ENCODE results near the gene SEC11A.
"Not testable (repeated sequence)": the region's sequence is repeated elsewhere in the genome, so short reads cannot be mapped to it uniquely, and the experiment has no call there.

The SEC11A gene

DNA sequence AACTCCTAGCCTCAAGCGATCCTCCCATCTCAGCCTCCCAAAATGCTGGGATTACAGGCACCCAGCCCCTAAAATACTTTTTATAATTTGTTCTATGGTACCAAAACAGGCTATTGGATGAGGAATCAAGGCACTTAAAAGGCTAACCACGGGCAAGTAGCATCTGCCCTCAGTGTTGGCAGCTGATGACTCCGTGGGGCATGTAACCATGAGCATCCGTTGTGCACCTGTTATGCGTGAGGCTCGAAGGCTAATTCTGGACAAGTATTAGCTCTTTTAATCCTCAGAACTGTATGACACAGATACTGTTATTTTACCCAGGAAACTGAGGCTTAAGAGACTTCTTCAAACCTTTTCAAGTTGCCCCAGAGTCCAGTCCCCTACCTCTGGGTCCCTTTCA, 72.1 kb downstream of the SEC11A start:
- H3K4me3 ChIP-seq (ENCODE audit: low read length), result no peak overlapping the region
- DNase-seq (ENCODE audit: low read depth), result no peak
- TF ChIP-seq, protein P1, sequence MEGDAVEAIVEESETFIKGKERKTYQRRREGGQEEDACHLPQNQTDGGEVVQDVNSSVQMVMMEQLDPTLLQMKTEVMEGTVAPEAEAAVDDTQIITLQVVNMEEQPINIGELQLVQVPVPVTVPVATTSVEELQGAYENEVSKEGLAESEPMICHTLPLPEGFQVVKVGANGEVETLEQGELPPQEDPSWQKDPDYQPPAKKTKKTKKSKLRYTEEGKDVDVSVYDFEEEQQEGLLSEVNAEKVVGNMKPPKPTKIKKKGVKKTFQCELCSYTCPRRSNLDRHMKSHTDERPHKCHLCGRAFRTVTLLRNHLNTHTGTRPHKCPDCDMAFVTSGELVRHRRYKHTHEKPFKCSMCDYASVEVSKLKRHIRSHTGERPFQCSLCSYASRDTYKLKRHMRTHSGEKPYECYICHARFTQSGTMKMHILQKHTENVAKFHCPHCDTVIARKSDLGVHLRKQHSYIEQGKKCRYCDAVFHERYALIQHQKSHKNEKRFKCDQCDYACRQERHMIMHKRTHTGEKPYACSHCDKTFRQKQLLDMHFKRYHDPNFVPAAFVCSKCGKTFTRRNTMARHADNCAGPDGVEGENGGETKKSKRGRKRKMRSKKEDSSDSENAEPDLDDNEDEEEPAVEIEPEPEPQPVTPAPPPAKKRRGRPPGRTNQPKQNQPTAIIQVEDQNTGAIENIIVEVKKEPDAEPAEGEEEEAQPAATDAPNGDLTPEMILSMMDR (IDR thresholded peaks at IDR 0.05; ENCODE audit: insufficient read depth, low read depth, low read length, missing control alignments), result no peak

GRCh38 chr15:84642640-84643039, 73.3 kb downstream of the SEC11A start:
- DNase-seq (ENCODE audit: low read depth), result not testable (repeated sequence)

GRCh38 chr15:84641871-84642270, 74.1 kb downstream of the SEC11A start:
- not testable (repeated sequence) for H3K4me3 ChIP-seq (ENCODE audit: low read length); DNase-seq (ENCODE audit: low read depth)

More at GRCh38 chr15:84642640-84643039, 73.3 kb downstream of the SEC11A start:
- not testable (repeated sequence) for H3K4me3 ChIP-seq (ENCODE audit: low read length)

GRCh38 chr15:84638103-84638502, 77.8 kb downstream of the SEC11A start:
- TF ChIP-seq, protein P1 (IDR thresholded peaks at IDR 0.05; ENCODE audit: insufficient read depth, low read depth, low read length, missing control alignments), result peak; percentile 51
- peak; percentile 63 for DNase-seq (ENCODE audit: low read depth)
- H3K4me3 ChIP-seq (ENCODE audit: low read length), result no peak overlapping the region

DNA sequence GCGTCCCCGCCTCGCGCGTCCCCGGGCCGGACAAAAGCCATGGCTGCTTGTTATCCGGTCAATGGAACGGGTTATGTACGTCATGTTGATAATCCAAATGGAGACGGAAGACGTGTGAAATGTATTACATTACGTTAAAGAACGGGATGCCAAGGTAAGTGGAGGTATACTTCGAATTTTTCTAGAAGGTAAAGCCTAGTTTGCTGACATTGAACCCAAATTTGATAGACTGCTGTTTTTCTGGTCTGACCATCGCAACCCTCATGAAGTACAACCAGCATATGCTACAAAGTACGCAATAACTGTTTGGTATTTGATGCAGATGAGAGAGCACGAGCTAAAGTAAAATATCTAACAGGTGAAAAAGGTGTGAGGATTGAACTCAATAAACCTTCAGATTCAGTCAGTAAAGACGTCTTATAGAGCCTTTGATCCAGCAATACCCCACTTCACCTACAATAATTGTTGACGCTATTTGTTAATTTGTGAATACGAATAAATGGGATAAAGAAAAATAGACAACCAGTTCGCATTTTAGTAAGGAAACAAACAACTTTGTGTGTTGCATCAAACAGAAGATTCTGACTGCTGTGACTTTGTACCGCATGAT, 81.6 kb downstream of the SEC11A start:
- no peak for DNase-seq (ENCODE audit: low read depth)
- TF ChIP-seq, protein P1 (IDR thresholded peaks at IDR 0.05; ENCODE audit: insufficient read depth, low read depth, low read length, missing control alignments), result no peak

GRCh38 chr15:84633311-84634227, 82.4 kb downstream of the SEC11A start:
- H3K4me3 ChIP-seq (ENCODE audit: low read length), result peak overlapping the region; percentile 55
- TF ChIP-seq, protein P1 (IDR thresholded peaks at IDR 0.05; ENCODE audit: insufficient read depth, low read depth, low read length, missing control alignments), result no peak
- peak; percentile 84 for DNase-seq (ENCODE audit: low read depth)

More for the DNA sequence above, 81.6 kb downstream of the SEC11A start:
- H3K4me3 ChIP-seq (ENCODE audit: low read length), result peak overlapping the region; percentile 55

GRCh38 chr15:84631706-84632272, 84.2 kb downstream of the SEC11A start:
- H3K4me3 ChIP-seq (ENCODE audit: low read length), result peak overlapping the region; percentile 90
- no peak for DNase-seq (ENCODE audit: low read depth)
- TF ChIP-seq, protein P1 (IDR thresholded peaks at IDR 0.05; ENCODE audit: insufficient read depth, low read depth, low read length, missing control alignments), result no peak

All from epithelial cell of esophagus (primary cell).